Stimulated activated CD4-positive, alpha-beta T cell treated with anti-CD3 and anti-CD28 coated beads, Interleukin-4, amount 100 ng/mL, for 48 hours (primary cell): Measurements from ENCODE around the gene SAMD4B.
A peak's percentile ranks its signal among the peaks of the same experiment; 100 is the strongest.
"Not testable (repeated sequence)": the region's sequence is repeated elsewhere in the genome, so short reads cannot be mapped to it uniquely, and the experiment has no call there.

Experiments used
- DNase-seq, 2 donors: peaks; one replicate each; pipeline ENCODE4 v3.0.0-alpha.2; 2020; ENCODE audit warnings: low read depth in 2 of 2

SAMD4B gene

GRCh38 chr19:39310558-39311311 is 31.5 kb upstream of the SAMD4B start:
- DNase-seq: no peak

DNA sequence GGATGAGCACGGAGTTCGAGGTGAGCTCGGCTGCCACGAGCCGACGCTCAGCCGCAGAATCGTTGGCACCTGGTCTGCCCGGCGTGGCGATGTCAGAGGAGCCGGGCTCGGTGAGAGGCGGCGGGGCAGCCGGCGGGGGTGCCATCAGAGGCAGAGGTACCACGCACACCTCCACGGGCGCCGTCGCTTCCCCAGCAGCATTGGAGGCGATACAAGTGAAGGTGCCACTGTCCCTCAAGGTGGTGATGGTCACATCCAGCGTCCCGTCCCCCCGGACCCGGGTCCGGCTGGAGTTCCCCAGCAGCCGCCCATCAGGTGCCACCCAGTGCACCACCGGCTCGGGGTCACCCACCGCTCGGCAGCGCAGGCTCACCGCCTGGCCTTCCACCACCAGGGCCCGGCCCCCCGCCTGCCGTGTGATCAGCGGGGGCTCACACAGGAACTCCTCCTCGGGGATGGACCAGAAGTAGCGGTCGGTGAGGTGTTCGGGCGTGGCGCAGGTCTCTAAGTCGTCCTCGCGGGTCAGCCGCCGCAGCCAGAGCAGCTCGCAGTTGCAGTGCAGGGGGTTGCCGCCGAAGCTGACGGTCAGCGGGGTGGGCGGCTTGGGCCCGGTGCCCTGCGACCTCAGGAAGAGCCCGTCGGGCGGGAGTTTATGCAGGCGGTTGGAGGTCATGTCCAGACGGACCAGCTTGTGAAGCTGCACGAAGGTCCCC is 28.0 kb upstream of the SAMD4B start:
- DNase-seq: no peak

GRCh38 chr19:39315933-39316332 is 26.3 kb upstream of the SAMD4B start:
- no peak for DNase-seq

DNA sequence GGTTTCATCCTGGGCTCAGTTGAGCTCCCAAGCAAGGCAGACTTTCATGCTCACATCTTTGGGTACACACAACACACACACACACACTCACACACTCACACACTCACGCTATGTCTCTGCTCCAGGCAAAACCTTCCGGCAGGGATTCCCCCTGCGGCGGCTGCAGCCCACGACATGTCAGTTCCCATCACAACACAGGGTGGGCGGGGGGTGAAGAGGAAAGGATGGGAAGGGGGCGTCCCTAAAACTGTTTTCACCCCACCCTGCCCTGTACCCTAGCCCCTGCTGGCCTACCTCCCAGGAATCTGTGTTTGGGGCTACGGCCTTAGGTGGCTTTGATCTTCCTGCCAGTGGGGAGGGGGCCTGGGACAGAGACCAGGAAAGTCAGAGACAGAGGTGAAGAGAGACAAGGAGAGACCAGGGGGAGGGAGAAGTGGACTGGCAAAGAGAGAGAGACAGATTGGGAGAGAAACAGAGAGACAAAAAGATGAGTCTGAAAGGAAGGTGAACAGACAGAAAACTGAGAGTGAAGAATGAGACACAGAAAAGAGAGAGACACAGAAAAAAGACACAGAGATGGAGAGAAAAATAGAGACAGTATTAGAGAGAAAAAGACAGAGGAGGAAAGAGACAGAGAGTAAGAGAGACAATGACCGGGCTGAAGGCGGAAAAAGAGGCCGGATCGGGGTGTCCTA is 25.4 kb upstream of the SAMD4B start:
- no peak for DNase-seq

- DNase-seq: no peak
Measured at GRCh38 chr19:39317476-39317875, 24.7 kb upstream of the SAMD4B start.

DNA sequence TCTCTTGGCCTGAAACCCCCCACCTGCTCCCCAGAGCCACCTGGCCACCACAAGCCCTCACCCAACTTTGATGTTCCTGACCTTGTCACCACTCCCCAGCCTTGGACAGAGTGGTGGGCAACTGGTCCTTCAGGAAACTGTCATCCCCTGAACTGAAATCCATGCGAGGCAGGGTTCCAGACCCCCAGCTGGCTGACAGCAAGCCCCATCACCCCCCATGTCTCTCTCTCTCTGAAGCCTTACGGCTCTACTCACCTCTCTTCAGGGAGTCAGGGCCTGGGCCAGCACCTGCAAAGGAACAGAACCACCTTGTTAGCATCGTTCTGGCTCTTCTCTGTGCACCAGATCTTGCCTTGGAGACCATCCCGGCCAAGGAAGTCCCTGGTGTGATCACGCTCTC is 24.1 kb upstream of the SAMD4B start:
- no peak for DNase-seq

DNA sequence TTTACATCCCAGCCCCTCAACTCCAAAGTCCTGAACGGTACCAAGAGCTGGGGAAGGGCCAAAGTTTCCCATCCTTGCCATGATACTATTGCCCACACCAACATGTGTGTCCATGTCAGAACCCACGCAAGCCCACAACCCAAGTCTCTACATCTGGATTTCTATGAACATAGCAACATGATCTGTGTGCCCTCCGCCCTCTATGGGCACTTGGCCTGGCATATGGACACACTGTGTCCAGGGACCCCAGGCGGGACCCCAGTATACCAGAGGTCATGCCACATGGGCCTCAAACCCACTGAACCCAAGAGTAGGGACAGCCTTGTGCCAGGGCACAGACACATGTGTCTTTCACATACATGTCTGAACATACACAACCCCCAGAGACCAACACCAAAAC is 23.5 kb upstream of the SAMD4B start:
- DNase-seq: no peak

- no peak for DNase-seq
Measured at GRCh38 chr19:39319098-39319891, 22.9 kb upstream of the SAMD4B start.

GRCh38 chr19:39319892-39320248 is 22.4 kb upstream of the SAMD4B start:
- no peak for DNase-seq

DNA sequence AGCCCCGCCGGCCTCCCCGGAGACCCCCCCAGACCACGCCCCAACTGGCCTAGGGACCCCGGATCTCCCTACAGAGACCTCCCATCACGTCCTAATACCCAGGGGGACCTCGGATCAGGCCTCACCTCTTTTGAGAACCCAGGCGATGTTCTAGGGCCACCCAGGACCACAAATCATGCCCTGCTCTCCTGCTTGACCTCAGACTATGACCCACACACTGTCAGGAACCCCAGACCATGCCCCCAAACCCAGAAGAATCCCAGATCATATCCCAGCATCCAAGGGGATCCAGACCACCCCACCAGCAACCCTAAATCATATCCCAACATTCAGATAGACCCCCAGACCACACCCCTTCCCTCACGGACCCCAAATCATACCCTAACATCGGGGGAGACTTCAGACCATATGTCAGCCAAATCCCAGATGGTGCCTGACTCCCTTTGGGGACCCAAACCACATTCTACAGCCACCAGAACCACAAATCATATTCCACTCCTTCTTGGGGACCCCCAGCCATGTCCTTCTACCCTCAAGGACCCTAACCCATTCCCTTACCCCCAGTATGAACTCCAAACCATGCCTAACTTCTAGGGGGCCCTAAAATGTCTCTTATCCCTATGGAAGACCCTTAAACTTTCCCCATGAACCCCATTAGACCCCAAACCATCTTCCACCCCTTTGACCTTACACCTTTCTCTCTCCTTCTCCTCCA is 20.9 kb upstream of the SAMD4B start:
- DNase-seq: no peak

DNA sequence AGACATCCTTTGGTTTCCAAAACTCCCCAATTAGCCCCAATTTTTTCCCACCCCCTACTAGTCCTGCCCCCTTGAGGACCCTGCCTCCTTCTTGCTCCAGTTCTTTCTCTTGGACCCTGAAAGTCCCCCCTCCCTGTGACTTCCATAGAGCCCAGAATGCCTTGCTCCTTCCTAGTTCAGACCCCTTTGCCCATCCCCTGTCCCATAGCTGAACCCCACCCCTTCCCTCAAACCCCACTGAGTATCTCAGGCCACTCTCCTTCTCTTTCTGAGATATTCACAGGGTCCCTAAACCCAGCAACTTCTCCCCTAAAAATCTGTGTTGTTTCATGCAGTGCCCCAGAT is 20.4 kb upstream of the SAMD4B start:
- DNase-seq: no peak

DNA sequence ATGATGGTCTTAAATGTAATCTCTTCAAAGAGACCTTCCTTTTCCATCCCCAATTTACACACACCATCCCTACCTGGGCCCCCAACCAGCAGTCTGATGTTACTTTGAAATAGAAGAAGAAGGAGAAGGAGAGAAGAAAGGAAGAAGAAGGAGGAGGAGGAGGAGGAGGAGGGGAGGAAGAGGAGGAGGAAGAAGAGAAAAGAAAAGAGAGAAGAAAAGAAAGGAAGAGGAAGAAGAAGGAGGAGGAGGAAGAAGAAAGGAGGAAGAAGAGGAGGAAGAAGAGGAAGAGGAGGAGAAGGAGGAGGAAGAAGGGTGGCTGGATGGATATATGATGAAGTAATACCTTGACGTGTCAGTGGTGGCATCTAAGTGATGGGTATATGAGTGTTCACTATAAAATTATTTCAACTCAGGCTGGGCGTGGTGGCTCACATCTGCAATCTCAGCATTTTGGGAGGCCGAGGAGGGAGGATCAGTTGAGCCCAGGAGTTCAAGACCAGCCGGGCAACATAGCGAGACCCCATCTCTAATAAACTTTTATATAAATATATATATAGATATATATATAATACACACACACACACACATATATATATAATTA is 17.9 kb upstream of the SAMD4B start:
- DNase-seq: no peak

DNA sequence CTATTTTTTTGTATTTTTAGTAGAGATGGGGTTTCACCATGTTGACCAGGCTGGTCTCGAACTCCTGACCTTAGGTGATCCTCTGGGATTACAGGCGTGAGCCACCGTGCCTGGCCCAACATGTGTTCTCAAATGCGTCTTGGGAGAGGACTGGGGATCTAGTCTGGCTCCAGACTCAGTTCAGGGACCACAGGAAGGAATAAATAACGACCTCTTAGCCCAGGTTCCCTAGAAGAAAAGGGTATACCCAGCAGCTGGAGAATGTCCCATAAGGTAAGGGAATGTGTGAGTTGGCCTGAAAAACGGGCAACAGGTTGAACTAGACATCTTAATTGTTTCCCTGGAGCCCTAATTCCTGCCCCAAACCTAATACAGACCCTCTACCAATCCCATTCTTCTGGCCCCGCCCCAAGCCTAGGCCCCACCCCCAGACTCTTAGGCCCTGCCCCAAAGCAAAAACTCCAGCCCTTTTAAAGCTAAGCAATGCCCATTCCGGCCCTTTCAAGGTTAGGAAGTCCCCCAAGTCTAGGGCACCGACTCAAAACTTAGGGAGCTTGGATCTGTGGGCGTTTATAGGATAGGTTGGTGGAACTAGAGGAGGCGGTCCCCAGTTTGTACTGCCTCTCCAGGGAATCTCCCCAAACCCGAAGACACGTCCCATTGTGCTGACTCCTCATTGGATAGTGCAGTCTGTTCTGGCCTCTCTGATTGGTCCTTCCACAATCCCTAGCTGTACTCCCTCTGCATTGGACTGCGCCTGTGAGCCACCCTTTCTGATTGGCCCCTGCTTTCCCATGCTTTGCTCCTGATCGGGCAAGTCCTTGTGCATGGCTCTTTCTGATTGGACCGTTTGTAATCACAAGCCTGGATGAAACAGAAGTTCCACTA is 16.2 kb upstream of the SAMD4B start:
- no peak for DNase-seq

GRCh38 chr19:39327363-39328045 is 14.7 kb upstream of the SAMD4B start:
- DNase-seq: no peak

- peak; percentile 78 to 84 for DNase-seq
Measured at GRCh38 chr19:39328046-39328705, 14.0 kb upstream of the SAMD4B start.

GRCh38 chr19:39329948-39330347 is 12.3 kb upstream of the SAMD4B start:
- no peak for DNase-seq

DNA sequence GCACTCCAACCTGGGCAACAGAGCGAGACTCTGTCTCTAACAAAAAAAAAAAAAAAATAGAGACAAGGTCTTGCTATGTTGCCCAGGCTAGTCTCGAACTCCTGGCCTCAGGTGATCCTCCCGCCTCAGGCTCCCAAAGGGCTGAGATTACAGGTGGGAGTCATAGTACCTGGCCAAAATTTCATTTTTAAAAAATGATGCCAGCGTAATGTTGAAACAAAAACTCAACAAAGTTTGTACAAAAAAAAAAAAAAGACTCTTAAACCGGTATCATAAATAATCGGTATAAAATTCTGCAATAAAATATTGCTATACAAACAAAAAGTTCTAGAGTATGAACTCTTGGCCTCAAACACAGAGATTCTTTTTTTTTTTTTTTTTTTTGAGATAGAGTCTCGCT is 9.9 kb upstream of the SAMD4B start:
- no peak for DNase-seq

DNA sequence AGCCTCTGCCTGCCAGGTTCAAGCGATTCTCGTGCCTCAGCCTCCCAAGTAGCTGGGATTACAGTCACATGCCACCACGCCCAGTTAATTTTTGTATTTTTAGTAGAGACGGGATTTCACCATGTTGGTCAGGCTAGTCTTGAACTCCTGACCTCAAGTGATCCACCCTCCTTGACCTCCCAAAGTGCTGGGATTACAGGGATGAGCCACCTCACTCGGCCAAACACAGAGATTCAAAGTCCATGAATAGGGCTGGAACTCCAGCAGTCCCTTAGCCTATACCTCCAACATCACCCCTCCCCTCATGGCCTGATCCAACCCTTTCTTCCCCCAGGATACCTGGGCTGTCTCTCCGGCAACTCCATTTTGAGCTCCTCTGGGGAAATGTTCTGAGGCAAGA is 9.5 kb upstream of the SAMD4B start:
- not testable (repeated sequence) for DNase-seq

GRCh38 chr19:39333507-39333906 is 8.7 kb upstream of the SAMD4B start:
- no peak for DNase-seq
